Thoracic aorta (tissue), 2 donors: ENCODE measurements around the gene TMEM82. TPM values are rescaled to one million over a fixed set of nuclear protein-coding genes. Genes with fewer than 3 reads are reported as not detected.
A peak's percentile ranks its signal among the peaks of the same experiment; 100 is the strongest.

Experiments used
- ATAC-seq: fragments of 150-250 bp; one replicate; pipeline ENCODE4 v1.8.0; 2017; ENCODE audit warnings: low read depth; ENCODE audit not compliant: insufficient number of reproducible peaks, low FRiP score
- DNase-seq: peaks from one replicate; pipeline ENCODE4 v3.0.0-alpha.2; 2020; ENCODE audit warnings: low spot score
- H3K27ac ChIP-seq, 2 donors: fragments of 200-600 bp; sonication (generic); 1 replicate in 1 of 2; 2 replicates in 1 of 2; pipeline ENCODE4 v1.5.1; 2016; ENCODE audit warnings: mild to moderate bottlenecking in 2 of 2, moderate library complexity in 2 of 2
- H3K27me3 ChIP-seq: fragments of 200-600 bp; sonication (generic); replicated peaks from 2 replicates; pipeline ENCODE4 v1.6.0; 2016; ENCODE audit warnings: mild to moderate bottlenecking; ENCODE audit not compliant: insufficient read depth
- H3K36me3 ChIP-seq: fragments of 200-600 bp; sonication (generic); one replicate; pipeline ENCODE4 v1.5.1; 2016
- H3K4me1 ChIP-seq, 2 donors: fragments of 200-600 bp; sonication (generic); 1 replicate in 1 of 2; 2 replicates in 1 of 2; pipeline versions ENCODE4 v1.5.1 to v1.6.0; 2016; ENCODE audit warnings: low read depth in 2 of 2, mild to moderate bottlenecking in 1 of 2; ENCODE audit not compliant: control insufficient read depth in 1 of 2
- H3K4me3 ChIP-seq: fragments of 200-600 bp; sonication (generic); 2 replicates; pipeline ENCODE4 v1.5.1; 2016; ENCODE audit warnings: mild to moderate bottlenecking
- H3K9me3 ChIP-seq: fragments of 200-600 bp; sonication (generic); 2 replicates; pipeline ENCODE4 v1.5.1; 2016
- total RNA-seq, 2 donors: library from RNA; depleted of rRNA; stranded (reverse); fragments of >200 nt; gene quantifications; one replicate each; pipeline versions ENCODE4 v1.1.0 to v1.2.3, GENCODE V29; 2016
- TF ChIP-seq, protein P1 (sequence below): fragments of 200-600 bp; sonication (generic); IDR thresholded peaks from one replicate; pipeline ENCODE4 v1.5.1; 2019; ENCODE audit warnings: antibody characterized with exemption

The TMEM82 gene
- total RNA-seq, 2 donors from 2014 or later, result not detected

DNA sequence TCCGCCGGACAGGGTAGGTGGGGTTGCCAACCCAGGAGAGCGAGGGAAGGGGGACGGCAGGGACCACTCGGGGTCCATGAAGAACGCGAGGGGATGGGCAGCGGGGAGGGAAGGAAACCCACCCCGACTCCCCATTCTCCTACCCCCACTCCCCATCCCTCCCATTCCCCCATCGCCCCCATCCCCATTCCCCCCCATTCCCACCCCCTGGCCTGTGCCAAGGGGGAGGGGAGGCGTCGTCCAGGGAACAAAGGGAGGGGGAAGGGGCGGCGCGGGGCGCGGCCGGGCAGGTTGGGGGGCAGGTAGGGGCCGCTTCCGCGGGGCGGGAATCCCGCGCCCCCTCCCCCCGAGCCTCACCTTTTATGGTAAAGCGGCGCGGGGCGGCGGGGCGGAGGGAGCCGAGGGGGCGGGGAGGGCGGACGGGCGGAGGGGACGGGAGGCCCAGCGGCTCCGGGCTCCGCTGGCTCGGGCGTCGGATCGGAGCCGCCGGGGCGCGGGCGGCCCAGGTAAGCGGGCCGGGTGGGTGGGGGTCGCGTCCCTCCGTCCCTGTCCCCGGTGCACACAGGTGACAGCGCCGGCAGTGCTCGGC is 16.1 kb downstream of the TMEM82 start, which contains the start of gene FBLIM1:
TSS of gene FBLIM1 (plus strand) at position 453 of the 589 bp plus-strand sequence. CDS start 6,189 bp downstream, outside the sequence.
- Histone ChIP-seq H3K4me1 (peaks cover 16 to 64% of the 10 kb centered on the region in 2 donors), H3K36me3 (no peaks in the 10 kb centered on the region), H3K27ac (peak within 1 kb of the TSS; percentile 93 to 98), H3K4me3 (peak within 1 kb of the TSS; percentile 88), H3K9me3 (no peaks in the 10 kb centered on the region), H3K27me3 (no peaks in the 10 kb centered on the region)
- DNase-seq, result no peak
- ATAC-seq, result no peak
- TF ChIP-seq, protein P1, sequence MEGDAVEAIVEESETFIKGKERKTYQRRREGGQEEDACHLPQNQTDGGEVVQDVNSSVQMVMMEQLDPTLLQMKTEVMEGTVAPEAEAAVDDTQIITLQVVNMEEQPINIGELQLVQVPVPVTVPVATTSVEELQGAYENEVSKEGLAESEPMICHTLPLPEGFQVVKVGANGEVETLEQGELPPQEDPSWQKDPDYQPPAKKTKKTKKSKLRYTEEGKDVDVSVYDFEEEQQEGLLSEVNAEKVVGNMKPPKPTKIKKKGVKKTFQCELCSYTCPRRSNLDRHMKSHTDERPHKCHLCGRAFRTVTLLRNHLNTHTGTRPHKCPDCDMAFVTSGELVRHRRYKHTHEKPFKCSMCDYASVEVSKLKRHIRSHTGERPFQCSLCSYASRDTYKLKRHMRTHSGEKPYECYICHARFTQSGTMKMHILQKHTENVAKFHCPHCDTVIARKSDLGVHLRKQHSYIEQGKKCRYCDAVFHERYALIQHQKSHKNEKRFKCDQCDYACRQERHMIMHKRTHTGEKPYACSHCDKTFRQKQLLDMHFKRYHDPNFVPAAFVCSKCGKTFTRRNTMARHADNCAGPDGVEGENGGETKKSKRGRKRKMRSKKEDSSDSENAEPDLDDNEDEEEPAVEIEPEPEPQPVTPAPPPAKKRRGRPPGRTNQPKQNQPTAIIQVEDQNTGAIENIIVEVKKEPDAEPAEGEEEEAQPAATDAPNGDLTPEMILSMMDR, result no peak

DNA sequence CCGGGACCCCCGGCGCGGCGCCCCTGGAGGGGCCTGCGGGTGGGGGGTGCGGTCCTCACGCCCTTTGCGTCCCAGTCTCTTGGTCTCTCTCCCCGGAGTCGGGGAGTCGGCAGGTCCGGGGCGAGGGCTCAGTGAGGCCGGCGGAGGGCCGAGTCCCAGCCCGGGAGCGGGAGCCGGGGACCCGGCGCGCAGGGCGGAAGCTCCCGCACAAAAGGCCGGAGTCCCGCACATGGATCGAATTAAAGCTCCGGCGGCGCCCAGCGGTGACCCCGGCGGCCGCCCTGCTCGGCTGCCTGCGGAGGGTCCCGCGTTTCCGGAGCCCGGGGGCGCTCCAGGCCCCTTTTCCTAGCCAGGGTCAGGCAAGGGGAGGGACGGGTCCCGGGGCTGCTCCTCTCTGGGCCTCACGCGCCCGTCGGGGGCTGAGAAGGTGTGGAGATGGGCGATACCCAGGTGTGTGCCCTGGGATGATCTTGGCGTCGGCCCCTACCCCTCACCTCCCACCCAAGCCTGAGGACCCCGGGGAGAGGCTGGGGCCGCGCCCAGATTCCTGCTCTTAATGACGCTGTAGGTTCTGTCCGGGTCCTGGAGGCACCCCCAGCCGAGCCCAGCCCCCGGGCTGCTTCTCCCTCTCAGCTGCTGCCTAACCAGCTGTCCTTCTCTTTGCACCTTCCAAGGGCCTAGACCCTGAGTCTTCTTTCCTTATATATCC is 16.8 kb downstream of the TMEM82 start:
- Histone ChIP-seq H3K36me3 (no peaks in the 10 kb centered on the region), H3K27ac (peak overlapping the region; percentile 93 to 98), H3K4me3 (peak overlapping the region; percentile 88), H3K27me3 (no peaks in the 10 kb centered on the region), H3K4me1 (peaks cover 19 to 64% of the 10 kb centered on the region in 2 donors), H3K9me3 (no peaks in the 10 kb centered on the region)
- ATAC-seq, result no peak
- no peak for DNase-seq
- TF ChIP-seq, protein P1, result no peak

DNA sequence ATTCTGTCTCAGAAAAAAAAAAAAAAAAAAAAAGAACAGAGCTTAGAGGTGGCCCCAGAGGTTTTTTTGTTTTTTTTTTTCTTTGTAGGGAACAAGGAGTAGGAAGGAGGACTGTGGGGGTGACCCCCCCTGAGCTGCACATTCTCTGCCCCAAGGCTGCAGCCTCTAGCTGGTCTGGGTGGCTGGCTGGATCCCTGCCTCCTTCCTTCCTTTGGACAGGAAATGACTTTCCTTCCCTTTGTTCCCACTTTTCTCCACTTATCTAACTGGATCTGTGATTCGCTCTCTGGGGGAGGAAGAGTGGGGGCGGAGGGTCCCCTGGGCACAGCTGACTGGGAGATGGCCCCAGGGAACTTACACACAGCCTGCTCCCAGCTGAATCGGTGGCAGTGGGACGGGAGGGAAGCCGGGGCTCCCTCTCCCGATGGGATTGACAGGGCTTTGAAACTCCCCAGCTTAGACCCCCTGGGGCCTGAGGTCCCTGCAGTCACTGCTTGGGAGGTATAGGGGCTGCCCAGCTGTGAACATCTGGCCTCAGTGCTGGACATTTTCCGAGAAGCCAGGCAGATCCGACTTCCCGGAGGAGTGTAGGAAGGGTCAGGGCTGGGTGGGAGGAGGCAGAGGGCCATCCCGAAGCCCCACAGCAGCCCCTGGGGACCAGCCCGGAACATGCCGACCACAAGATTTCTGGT is 18.4 kb downstream of the TMEM82 start:
- ATAC-seq, result peak; percentile 14
- Histone ChIP-seq H3K9me3 (no peaks in the 10 kb centered on the region), H3K4me3 (peak overlapping the region; percentile 88), H3K27me3 (no peaks in the 10 kb centered on the region), H3K36me3 (peaks cover 14% of the 10 kb centered on the region), H3K4me1 (peaks cover 29 to 69% of the 10 kb centered on the region in 2 donors), H3K27ac (peak overlapping the region; percentile 93 to 98)
- DNase-seq, result peak; percentile 58
- TF ChIP-seq, protein P1, result no peak

DNA sequence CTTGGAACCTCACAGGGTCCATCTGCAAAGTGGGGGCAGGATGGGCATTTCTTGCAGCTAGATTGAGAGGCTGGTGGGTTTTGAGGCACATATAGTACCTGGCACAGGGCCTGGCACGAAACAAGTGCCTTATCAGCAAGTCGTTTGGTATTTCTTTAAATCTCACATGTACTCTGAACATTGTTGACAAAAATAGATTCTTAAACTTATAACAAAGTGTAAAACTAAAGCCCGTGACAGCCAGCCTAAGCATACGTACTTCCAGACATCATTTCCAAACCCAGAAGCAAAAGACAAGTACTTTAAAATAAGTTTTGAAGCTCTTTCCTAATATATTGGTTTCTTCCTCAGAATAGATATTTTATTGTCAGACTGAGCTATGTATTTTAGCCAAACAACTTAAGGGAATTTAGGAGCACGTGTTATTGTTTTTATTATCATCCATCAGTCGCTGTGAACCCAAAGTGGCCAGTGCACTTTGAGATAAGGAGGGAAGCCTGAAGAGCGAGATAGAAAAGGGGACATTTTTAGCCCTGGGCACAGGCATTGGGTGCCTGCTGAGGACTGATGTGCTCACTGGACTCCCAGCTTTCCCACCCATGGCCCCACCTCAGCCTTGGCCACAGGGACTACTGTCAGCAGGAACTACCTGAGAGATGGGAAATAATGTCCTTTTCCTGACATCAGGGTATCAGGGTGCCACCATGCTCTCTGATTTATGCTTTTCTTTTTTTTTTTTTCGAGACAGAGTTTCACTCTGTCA is 19.2 kb downstream of the TMEM82 start:
- ATAC-seq, result no peak
- TF ChIP-seq, protein P1, result no peak
- H3K4me3 ChIP-seq, result peak overlapping the region; percentile 88

More for the DNA sequence above, 19.2 kb downstream of the TMEM82 start:
- H3K9me3 ChIP-seq, result no peaks in the 10 kb centered on the region
- peak overlapping the region; percentile 93 to 98 for H3K27ac ChIP-seq
- peaks cover 27 to 69% of the 10 kb centered on the region in 2 donors for H3K4me1 ChIP-seq
- H3K36me3 ChIP-seq, result peaks cover 21% of the 10 kb centered on the region
- DNase-seq, result no peak
- H3K27me3 ChIP-seq, result no peaks in the 10 kb centered on the region
